Small intestine (tissue), 7 donors: Measurements from ENCODE around the gene ELF1. TPM values are rescaled to one million over a fixed set of nuclear protein-coding genes. Genes with fewer than 3 reads are reported as not detected.
"Not testable (repeated sequence)": the region's sequence is repeated elsewhere in the genome, so short reads cannot be mapped to it uniquely, and the experiment has no call there.

ENCODE experiments used
- DNase-seq, 2 donors: peaks; one replicate each; pipeline versions ENCODE4 v3.0.0 to v3.0.0-alpha.2; 2013
- FAIRE-seq: peaks from 2 replicates; lab custom pipeline; 2012; peaks lifted over from hg19 to GRCh38; lab: Jason Lieb, UNC
- H3K27ac ChIP-seq, 3 donors: one replicate each; pipeline ENCODE4 v1.5.1; 2013; ENCODE audit warnings: low read length in 2 of 3, mild to moderate bottlenecking in 2 of 3, control low read depth in 1 of 3, inconsistent platforms in 1 of 3, low read depth in 1 of 3, moderate library complexity in 1 of 3
- H3K27me3 ChIP-seq, 3 donors: one replicate each; pipeline ENCODE4 v1.6.1; 2013; ENCODE audit warnings: low read length in 3 of 3, inconsistent platforms in 1 of 3; ENCODE audit not compliant: control insufficient read depth in 3 of 3, insufficient read depth in 3 of 3
- H3K36me3 ChIP-seq, 3 donors: one replicate each; pipeline ENCODE4 v1.6.1; 2013; ENCODE audit warnings: low read length in 3 of 3, inconsistent platforms in 1 of 3, low read depth in 1 of 3, mild to moderate bottlenecking in 1 of 3, moderate library complexity in 1 of 3; ENCODE audit not compliant: control insufficient read depth in 3 of 3, insufficient read depth in 2 of 3
- H3K4me1 ChIP-seq, 3 donors: one replicate each; pipeline ENCODE4 v1.6.1; 2013; ENCODE audit warnings: low read length in 2 of 3, inconsistent platforms in 1 of 3, low read depth in 1 of 3, mild to moderate bottlenecking in 1 of 3, moderate library complexity in 1 of 3; ENCODE audit not compliant: control insufficient read depth in 3 of 3, insufficient read depth in 2 of 3
- H3K4me3 ChIP-seq, 3 donors: one replicate each; pipeline ENCODE4 v1.5.1; 2013; ENCODE audit warnings: low read length in 3 of 3, control low read depth in 1 of 3, inconsistent platforms in 1 of 3, low read depth in 1 of 3, mild to moderate bottlenecking in 1 of 3, moderate library complexity in 1 of 3
- H3K9me3 ChIP-seq, 2 donors: one replicate each; pipeline ENCODE4 v1.6.1; 2013; ENCODE audit warnings: low read depth in 1 of 2, low read length in 1 of 2; ENCODE audit not compliant: control insufficient read depth in 2 of 2, insufficient read depth in 1 of 2
- WGBS, 3 donors: extraction: QIAGEN DNeasy Blood & Tissue Kit; methylation state at CpG; one replicate each; pipeline ENCODE4 v1.1.7; 2013; 5-methylcytosine and 5-hydroxymethylcytosine counted together
- polyA plus RNA-seq, 4 donors: library from polyadenylated mRNA; stranded (reverse) in 3 of 4; unstranded in 1 of 4; fragments of 200-250 nt in 3 of 4; fragments of 120-200 nt in 1 of 4; gene quantifications; one replicate each; pipeline versions ENCODE4 v1.2.1 to v1.2.3, GENCODE V29; 2013
- donor health status: healthy with polysubstance abuse.
- donor health status: control.
- donor health status: control.
- donor health status: Bipolar disorder and iron deficiency.
- donor health status: healthy.

Gene ELF1
- polyA plus RNA-seq, 4 donors, result 34.3 to 91.3 (median 39.4) TPM

DNA sequence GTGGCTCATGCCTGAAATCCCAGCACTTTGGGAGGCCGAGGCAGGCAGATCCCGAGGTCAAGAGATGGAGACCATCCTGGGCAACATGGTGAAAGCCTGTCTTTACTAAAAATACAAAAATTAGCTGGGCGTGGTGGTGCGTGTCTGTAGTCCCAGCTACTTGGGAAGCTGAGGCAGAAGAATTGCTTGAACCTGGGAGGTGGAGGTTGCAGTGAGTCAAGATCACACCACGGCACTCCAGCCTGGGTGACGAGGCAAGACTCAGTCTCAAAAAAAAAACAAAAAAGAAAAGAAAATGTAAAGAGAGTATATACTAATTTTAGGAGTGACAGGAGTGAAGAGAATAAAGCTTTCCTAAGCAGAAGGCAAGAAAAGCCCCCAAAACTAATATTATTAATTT is 41.0 kb downstream of the ELF1 start:
- H3K27me3 ChIP-seq, H3K4me3 ChIP-seq, H3K9me3 ChIP-seq, H3K36me3 ChIP-seq, FAIRE-seq, DNase-seq, H3K27ac ChIP-seq: not testable (repeated sequence)
- peaks cover 6 to 22% (median 12%) of the 10 kb centered on the region in 3 donors for H3K4me1 ChIP-seq
- 67 to 80% (median 71%) methylated on average over 6 of the region's 6 CpGs for WGBS, 3 donors

DNA sequence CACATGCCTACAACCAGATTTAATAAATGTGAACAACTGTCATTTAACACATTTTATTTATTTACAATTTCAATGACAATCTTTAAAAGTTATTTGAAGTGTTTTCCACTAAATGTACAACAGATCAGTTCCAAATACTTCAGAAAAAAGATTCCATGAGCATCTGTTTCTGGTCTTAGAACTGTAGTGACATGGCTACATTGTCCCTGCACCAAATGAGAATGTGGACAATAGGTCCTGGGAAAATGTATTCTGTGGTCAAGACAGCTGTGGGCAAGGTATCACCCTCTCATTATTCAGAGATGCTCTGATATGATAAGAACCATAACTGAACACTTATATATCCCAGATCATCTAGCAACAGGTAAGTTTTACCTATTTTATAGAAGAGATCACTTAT is 43.7 kb downstream of the ELF1 start:
- H3K4me3 ChIP-seq, result no peak overlapping the region
- no peaks in the 10 kb centered on the region for H3K9me3 ChIP-seq
- peak overlapping the region; percentile 48 to 90 (median 80) for H3K27ac ChIP-seq
- peaks cover 8 to 44% (median 26%) of the 10 kb centered on the region in 3 donors for H3K4me1 ChIP-seq
- no peak for DNase-seq
- FAIRE-seq, result no peak
- peaks cover 0 to 4% (median 0%) of the 10 kb centered on the region in 3 donors for H3K36me3 ChIP-seq
- H3K27me3 ChIP-seq, result no peaks in the 10 kb centered on the region

DNA sequence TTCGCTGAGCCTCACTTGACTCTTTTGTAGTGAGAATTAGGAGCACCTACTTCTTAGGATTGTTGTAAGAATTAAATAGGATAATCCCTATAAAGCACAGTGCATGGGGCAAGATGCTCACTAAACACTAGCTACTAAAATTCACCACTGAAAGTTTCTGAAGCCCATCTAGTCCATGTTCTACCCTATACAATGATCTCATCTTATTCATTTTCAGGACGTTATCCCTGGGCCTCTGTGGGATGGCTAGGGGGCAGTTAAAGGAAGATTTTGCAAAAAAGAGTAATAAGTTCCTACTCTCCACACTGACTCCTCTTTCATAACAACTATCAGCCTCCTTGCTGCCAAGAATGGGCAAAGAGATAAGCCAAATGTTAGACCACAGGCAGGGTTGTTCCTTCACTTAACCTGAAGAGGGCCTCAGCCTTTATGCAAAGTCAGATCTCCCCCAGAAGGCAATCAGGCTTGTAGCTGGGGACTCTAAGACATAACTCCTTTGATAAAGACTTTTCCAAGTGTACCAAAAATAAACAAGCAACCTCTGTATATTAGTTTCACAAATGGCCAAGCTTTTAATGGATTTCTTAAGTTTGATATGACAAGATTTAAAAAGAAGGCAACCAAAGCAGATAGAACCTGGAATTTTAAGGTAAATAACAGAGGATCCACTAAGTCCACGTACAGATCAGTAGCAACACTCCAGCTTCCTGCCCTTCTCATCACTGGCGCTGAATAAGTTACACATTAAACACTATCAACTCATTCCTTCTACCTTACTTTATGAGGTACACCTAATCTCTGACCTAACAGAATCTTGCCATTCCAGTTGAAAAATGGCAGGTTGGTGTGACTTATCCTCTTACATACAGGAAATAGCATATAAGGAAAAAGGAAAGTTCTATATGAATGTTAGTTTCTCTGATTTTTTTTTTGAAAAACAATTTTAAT is 44.4 kb downstream of the ELF1 start:
- Histone ChIP-seq H3K27ac (peak overlapping the region; percentile 32 to 90 (median 71)), H3K36me3 (peaks cover 0 to 4% (median 0%) of the 10 kb centered on the region in 3 donors), H3K4me1 (peaks cover 8 to 46% (median 29%) of the 10 kb centered on the region in 3 donors), H3K4me3 (no peak overlapping the region), H3K27me3 (no peaks in the 10 kb centered on the region), H3K9me3 (no peaks in the 10 kb centered on the region)
- WGBS, 3 donors, result 10 to 34% (median 20%) methylated on average over 4 of the region's 4 CpGs
- FAIRE-seq (peak; percentile 86), DNase-seq (peak; percentile 89 to 90)

GRCh38 chr13:40973409-40973808 is 45.7 kb downstream of the ELF1 start:
- Histone ChIP-seq H3K27ac (peak overlapping the region in 1 of 3 donors; percentile 90), H3K4me1 (peaks cover 8 to 52% (median 34%) of the 10 kb centered on the region in 3 donors), H3K36me3 (peaks cover 0 to 6% (median 0%) of the 10 kb centered on the region in 3 donors), H3K27me3 (no peaks in the 10 kb centered on the region), H3K9me3 (no peaks in the 10 kb centered on the region), H3K4me3 (no peak overlapping the region)
- 29 to 49% (median 31%) methylated on average over 1 of the region's 1 CpG for WGBS, 3 donors
- DNase-seq (no peak), FAIRE-seq (peak; percentile 53)

DNA sequence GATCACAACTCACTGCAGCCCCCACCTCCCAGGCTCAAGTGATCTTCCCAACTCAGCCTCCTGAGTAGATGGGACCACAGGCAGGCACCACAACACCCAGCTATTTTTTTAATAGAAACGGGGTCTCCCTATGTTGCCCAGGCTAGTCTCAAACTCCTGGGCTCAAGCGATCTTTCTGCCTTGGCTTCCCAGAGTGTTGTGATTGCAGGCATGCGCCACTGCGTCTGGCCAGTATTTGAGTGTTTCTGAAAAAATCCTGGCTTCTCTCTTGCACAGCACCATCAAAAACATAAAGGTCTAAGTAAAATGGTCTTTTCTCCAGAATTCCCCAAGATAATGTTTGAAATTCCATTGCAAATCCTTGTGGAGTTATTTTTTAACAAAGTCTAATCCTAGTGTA is 47.8 kb downstream of the ELF1 start:
- Histone ChIP-seq H3K9me3 (no peaks in the 10 kb centered on the region), H3K4me1 (peaks cover 8 to 50% (median 32%) of the 10 kb centered on the region in 3 donors), H3K27ac (no peak overlapping the region), H3K36me3 (peaks cover 0 to 5% (median 0%) of the 10 kb centered on the region in 3 donors), H3K4me3 (no peak overlapping the region), H3K27me3 (no peaks in the 10 kb centered on the region)
- 71 to 79% (median 75%) methylated on average over 4 of the region's 4 CpGs for WGBS, 3 donors
- DNase-seq, result no peak
- FAIRE-seq, result no peak

GRCh38 chr13:40970803-40971202 is 48.3 kb downstream of the ELF1 start:
- 58 to 65% (median 63%) methylated on average over 4 of the region's 4 CpGs for WGBS, 3 donors
- DNase-seq (peak in 1 of 2 donors; percentile 51), FAIRE-seq (no peak)
- H3K4me1 ChIP-seq, result peaks cover 8 to 50% (median 29%) of the 10 kb centered on the region in 3 donors
- peaks cover 0 to 5% (median 0%) of the 10 kb centered on the region in 3 donors for H3K36me3 ChIP-seq
- peak overlapping the region in 1 of 3 donors; percentile 26 for H3K27ac ChIP-seq
- H3K27me3 ChIP-seq, result no peaks in the 10 kb centered on the region
- H3K4me3 ChIP-seq, result no peak overlapping the region
- no peaks in the 10 kb centered on the region for H3K9me3 ChIP-seq

GRCh38 chr13:40969169-40969901 is 49.8 kb downstream of the ELF1 start:
- H3K4me3 ChIP-seq, result no peak overlapping the region
- peaks cover 7 to 41% (median 24%) of the 10 kb centered on the region in 3 donors for H3K4me1 ChIP-seq
- peaks cover 0 to 8% (median 0%) of the 10 kb centered on the region in 3 donors for H3K36me3 ChIP-seq
- H3K9me3 ChIP-seq, result no peaks in the 10 kb centered on the region
- 31 to 53% (median 43%) methylated on average over 4 of the region's 4 CpGs for WGBS, 3 donors
- peak overlapping the region in 1 of 3 donors; percentile 11 for H3K27ac ChIP-seq
- FAIRE-seq (no peak), DNase-seq (no peak)
- H3K27me3 ChIP-seq, result no peaks in the 10 kb centered on the region

GRCh38 chr13:40968416-40969000 is 50.6 kb downstream of the ELF1 start:
- H3K4me1 ChIP-seq, result peaks cover 5 to 33% (median 23%) of the 10 kb centered on the region in 3 donors
- no peaks in the 10 kb centered on the region for H3K9me3 ChIP-seq
- H3K4me3 ChIP-seq, result no peak overlapping the region
- no peak overlapping the region for H3K27ac ChIP-seq
- H3K27me3 ChIP-seq, result no peaks in the 10 kb centered on the region
- peaks cover 0 to 10% (median 0%) of the 10 kb centered on the region in 3 donors for H3K36me3 ChIP-seq
- WGBS, 3 donors, result 40 to 61% (median 50%) methylated on average over 2 of the region's 2 CpGs
- FAIRE-seq, result no peak
- no peak for DNase-seq
